IMR-90 (cell line): Measurements from ENCODE around the gene AGBL1. TPM values are rescaled to one million over a fixed set of nuclear protein-coding genes. Genes with fewer than 3 reads are reported as not detected.

Experiments
- ATAC-seq: fragments of 200-7000 bp; cut with Tn5 transposase; 2 replicates; pipeline ENCODE4 v1.9.1; 2020; ENCODE audit warnings: low read depth, mild to moderate bottlenecking, moderate library complexity
- BruUV-seq: library from RNA; stranded (reverse); fragments of 400-500 nt; replicated peaks from 2 replicates; lab custom pipeline; 2021; lab: Mats Ljungman, UMichigan
- CTCF ChIA-PET: fragments of 300-600 bp; formaldehyde crosslinking; extraction: SDS; loops from one replicate; lab custom pipeline; 2021; ENCODE audit warnings: antibody characterized with exemption; lab: Yijun Ruan, JAX
- POLR2A ChIA-PET: fragments of 300-600 bp; sonication (Branson Sonifier 250); formaldehyde crosslinking; loops from one replicate; lab custom pipeline; 2022; ENCODE audit warnings: antibody characterized with exemption; ENCODE audit not compliant: unreplicated experiment; lab: Charles Lee
- DNase-seq: peaks from one replicate; pipeline ENCODE4 v3.0.0; 2013
- H2AFZ ChIP-seq: replicated peaks from 2 replicates; pipeline ENCODE3; 2013; ENCODE audit warnings: low read length, mild to moderate bottlenecking; ENCODE audit not compliant: poor library complexity
- H2AK5ac ChIP-seq: 2 replicates; pipeline ENCODE4 v1.6.1; 2013; ENCODE audit warnings: low read depth, low read length, inconsistent platforms
- H2AK9ac ChIP-seq: replicated peaks from 2 replicates; pipeline ENCODE3; 2013; ENCODE audit warnings: mild to moderate bottlenecking, low read depth, low read length, moderate library complexity; ENCODE audit not compliant: poor library complexity
- H2BK120ac ChIP-seq: 2 replicates; pipeline ENCODE4 v1.6.1; 2013; ENCODE audit warnings: low read depth, low read length, inconsistent platforms
- H2BK15ac ChIP-seq: 3 replicates; pipeline ENCODE4 v1.6.1; 2013; ENCODE audit warnings: low read depth, low read length, inconsistent platforms
- H2BK20ac ChIP-seq: 2 replicates; pipeline ENCODE4 v1.6.1; 2013; ENCODE audit warnings: low read depth, mild to moderate bottlenecking, inconsistent platforms, low read length, moderate library complexity
- H2BK5ac ChIP-seq: 2 replicates; pipeline ENCODE4 v1.6.1; 2013; ENCODE audit warnings: mild to moderate bottlenecking, low read depth, low read length, inconsistent platforms; ENCODE audit not compliant: poor library complexity, severe bottlenecking
- H3K14ac ChIP-seq: replicated peaks from 2 replicates; pipeline ENCODE4 v1.6.1; 2013; ENCODE audit warnings: low read depth, low read length, inconsistent platforms
- H3K18ac ChIP-seq: 2 replicates; pipeline ENCODE4 v1.6.1; 2013; ENCODE audit warnings: low read depth, low read length, control low read depth
- H3K23ac ChIP-seq: 2 replicates; pipeline ENCODE4 v1.6.1; 2013; ENCODE audit warnings: low read depth, low read length, inconsistent platforms
- H3K27ac ChIP-seq: 2 replicates; pipeline ENCODE4 v1.5.1; 2013; ENCODE audit warnings: mild to moderate bottlenecking, control low read depth, low read length; ENCODE audit not compliant: insufficient read depth
- H3K27me3 ChIP-seq: 2 replicates; pipeline ENCODE4 v1.6.1; 2013; ENCODE audit warnings: low read length; ENCODE audit not compliant: control insufficient read depth, insufficient read depth
- H3K36me3 ChIP-seq: 2 replicates; pipeline ENCODE4 v1.6.1; 2013; ENCODE audit warnings: low read length, mixed read lengths; ENCODE audit not compliant: control insufficient read depth, insufficient read depth
- H3K4ac ChIP-seq: 2 replicates; pipeline ENCODE4 v1.6.1; 2013; ENCODE audit warnings: low read depth, low read length, inconsistent platforms
- H3K4me1 ChIP-seq: 2 replicates; pipeline ENCODE4 v1.6.1; 2013; ENCODE audit warnings: low read length, mixed read lengths; ENCODE audit not compliant: control insufficient read depth, insufficient read depth
- H3K4me2 ChIP-seq: 2 replicates; pipeline ENCODE4 v1.6.1; 2013; ENCODE audit warnings: low read depth, mild to moderate bottlenecking, control low read depth, low read length, moderate library complexity
- H3K4me3 ChIP-seq: 2 replicates; pipeline ENCODE4 v1.5.1; 2013; ENCODE audit warnings: low read depth, mild to moderate bottlenecking, control low read depth, low read length, moderate library complexity; ENCODE audit not compliant: insufficient read depth
- H3K56ac ChIP-seq: 2 replicates; pipeline ENCODE4 v1.6.1; 2013; ENCODE audit warnings: low read length, inconsistent platforms; ENCODE audit not compliant: insufficient read depth; ENCODE audit errors: extremely low read depth
- H3K79me1 ChIP-seq, 2 experiments: 2 replicates each; pipeline ENCODE4 v1.6.1; 2013; ENCODE audit warnings: low read length in 2 of 2, inconsistent platforms in 1 of 2, low read depth in 1 of 2
- H3K9ac ChIP-seq: 2 replicates; pipeline ENCODE4 v1.6.1; 2013; ENCODE audit warnings: low read depth, low read length, control low read depth
- H3K9me1 ChIP-seq: 2 replicates; pipeline ENCODE4 v1.6.1; 2013; ENCODE audit warnings: low read length, inconsistent platforms; ENCODE audit not compliant: insufficient read depth
- H3K9me3 ChIP-seq: 2 replicates; pipeline ENCODE4 v1.6.1; 2013; ENCODE audit warnings: low read length; ENCODE audit not compliant: control insufficient read depth, insufficient read depth
- H4K20me1 ChIP-seq: 2 replicates; pipeline ENCODE4 v1.6.1; 2013; ENCODE audit warnings: low read length, inconsistent platforms; ENCODE audit not compliant: insufficient read depth
- H4K5ac ChIP-seq: 2 replicates; pipeline ENCODE4 v1.6.1; 2013; ENCODE audit warnings: mild to moderate bottlenecking, low read depth, low read length, control low read depth
- H4K8ac ChIP-seq, 2 experiments: 2 replicates each; pipeline ENCODE4 v1.6.1; 2013; ENCODE audit warnings: low read depth in 2 of 2, low read length in 2 of 2, control low read depth in 1 of 2, inconsistent platforms in 1 of 2
- H4K91ac ChIP-seq: 2 replicates; pipeline ENCODE4 v1.6.1; 2013; ENCODE audit warnings: low read depth, low read length, inconsistent platforms; ENCODE audit not compliant: insufficient read depth
- CHD1 ChIP-seq: IDR thresholded peaks from 2 replicates; pipeline ENCODE4 v1.6.1; 2012; ENCODE audit warnings: low read depth, low read length, improper control_type of control experiment
- FOS ChIP-seq: fragments of 150-350 bp; IDR thresholded peaks from 2 replicates; pipeline ENCODE4 v1.6.1; 2016; ENCODE audit warnings: low read depth, low read length
- MAFK ChIP-seq: IDR thresholded peaks from 2 replicates; pipeline ENCODE4 v1.6.1; 2012; ENCODE audit warnings: low read depth, low read length, improper control_type of control experiment
- MAZ ChIP-seq: IDR thresholded peaks from 2 replicates; pipeline ENCODE4 v1.6.1; 2012; ENCODE audit warnings: low read depth, mild to moderate bottlenecking, low read length, improper control_type of control experiment, moderate library complexity, borderline replicate concordance
- MXI1 ChIP-seq: IDR thresholded peaks from 2 replicates; pipeline ENCODE4 v1.6.1; 2012; ENCODE audit warnings: low read depth, mild to moderate bottlenecking, low read length, moderate library complexity, borderline replicate concordance
- RCOR1 ChIP-seq: IDR thresholded peaks from 2 replicates; pipeline ENCODE4 v1.6.1; 2012; ENCODE audit warnings: mild to moderate bottlenecking, low read length, improper control_type of control experiment; ENCODE audit not compliant: insufficient replicate concordance
- SMC3 ChIP-seq: fragments of 150-350 bp; IDR thresholded peaks from 2 replicates; pipeline ENCODE4 v1.6.1; 2016; ENCODE audit warnings: low read depth, mild to moderate bottlenecking, antibody characterized with exemption, low read length, moderate library complexity
- WGBS, 2 experiments: methylation state at CpG; one replicate each; pipeline versions ENCODE4 v1.1.5 to v1.1.7; 2013; ENCODE audit warnings: missing lambda C conversion rate in 2 of 2; ENCODE audit not compliant: insufficient read length in 1 of 2; ENCODE audit errors: extremely low coverage in 2 of 2; 5-methylcytosine and 5-hydroxymethylcytosine counted together
- dilution Hi-C: fragments of 300-500 bp; cut with HindIII; formaldehyde crosslinking; loops from one replicate; pipeline ENCODE4 v1.14.3; 2018; ENCODE audit warnings: low sequenced_read_pairs; ENCODE audit not compliant: unreplicated experiment
- in situ Hi-C: fragments of 300-500 bp; cut with MboI; formaldehyde crosslinking; loops from 3 replicates; pipeline ENCODE4 v1.14.3; 2019; ENCODE audit warnings: low sequenced_read_pairs, inconsistent platforms, mixed read lengths
- intact Hi-C: fragments of 100-400 bp; cut with micrococcal nuclease; formaldehyde crosslinking; loops from 2 replicates; pipeline ENCODE4 v1.10.0; 2022
- polyA plus RNA-seq, 3 experiments: library from polyadenylated mRNA; depleted of rRNA; stranded (reverse); fragments of >200 nt; gene quantifications; 2 replicates each; pipeline ENCODE4 v1.2.3, GENCODE V29; 2012; ENCODE audit warnings: low replicate concordance in 1 of 3
- total RNA-seq: library from RNA; depleted of rRNA; stranded (reverse); fragments of >200 nt; gene quantifications from 2 replicates; pipeline ENCODE4 v1.2.3, GENCODE V29; 2012
- TF ChIP-seq, protein P1 (sequence below): conservative IDR thresholded peaks from 2 replicates; pipeline ENCODE4 v1.5.1; 2012; ENCODE audit warnings: mild to moderate bottlenecking, low read depth, low read length, improper control_type of control experiment

AGBL1 gene
- total and polyA plus RNA-seq, 2 of the 4 experiments (the other 2 are of a cell fraction): not detected

DNA sequence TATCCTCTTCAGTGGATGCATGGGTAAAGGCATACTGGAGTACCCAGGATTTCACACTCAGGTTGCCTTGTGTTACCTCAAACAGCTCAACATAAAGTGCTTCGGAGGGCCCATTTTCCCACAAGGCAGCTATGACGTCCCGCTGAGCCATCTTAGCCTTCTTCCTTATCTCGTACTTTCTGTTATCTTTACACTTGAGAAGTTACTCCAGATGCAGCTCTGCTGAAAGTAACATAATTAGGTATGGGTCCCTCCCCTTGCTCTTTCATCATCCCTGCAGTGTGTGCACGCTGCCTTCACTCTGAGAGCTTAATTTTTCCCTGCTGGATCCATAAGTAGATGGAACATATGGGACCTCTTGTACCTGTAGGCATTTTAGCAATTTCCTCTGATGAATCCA lies 410.3 kb downstream of the AGBL1 start:
- ChIA-PET CTCF (no interaction called here), POLR2A (no interaction called here)
- Histone ChIP-seq H2BK20ac (no peak overlapping the region), H3K4me2 (no peak overlapping the region), H4K8ac (no peak overlapping the region), H4K91ac (no peak overlapping the region), H2AK5ac (no peak overlapping the region), H3K9me3 (peaks cover 23% of the 10 kb centered on the region), H3K9ac (no peak overlapping the region), H3K9me1 (no peaks in the 10 kb centered on the region), H2BK120ac (no peak overlapping the region), H3K36me3 (no peaks in the 10 kb centered on the region), H2BK5ac (no peak overlapping the region), H3K14ac (no peak overlapping the region), H3K79me1 (no peaks in the 10 kb centered on the region), H3K56ac (no peak overlapping the region), H3K4me3 (no peak overlapping the region), H3K27me3 (no peaks in the 10 kb centered on the region), H3K4ac (no peak overlapping the region), H2AFZ (no peak overlapping the region), H3K27ac (no peak overlapping the region), H4K5ac (no peak overlapping the region), H2AK9ac (no peak overlapping the region), H3K23ac (no peak overlapping the region), H3K4me1 (no peaks in the 10 kb centered on the region), H3K18ac (no peak overlapping the region), H4K20me1 (no peaks in the 10 kb centered on the region), H2BK15ac (no peak overlapping the region)
- ATAC-seq (no peak), DNase-seq (no peak)
- TF ChIP-seq FOS (no peak), CHD1 (no peak), SMC3 (no peak), RCOR1 (no peak), MXI1 (no peak), MAZ (no peak), MAFK (no peak)
- TF ChIP-seq, protein P1, sequence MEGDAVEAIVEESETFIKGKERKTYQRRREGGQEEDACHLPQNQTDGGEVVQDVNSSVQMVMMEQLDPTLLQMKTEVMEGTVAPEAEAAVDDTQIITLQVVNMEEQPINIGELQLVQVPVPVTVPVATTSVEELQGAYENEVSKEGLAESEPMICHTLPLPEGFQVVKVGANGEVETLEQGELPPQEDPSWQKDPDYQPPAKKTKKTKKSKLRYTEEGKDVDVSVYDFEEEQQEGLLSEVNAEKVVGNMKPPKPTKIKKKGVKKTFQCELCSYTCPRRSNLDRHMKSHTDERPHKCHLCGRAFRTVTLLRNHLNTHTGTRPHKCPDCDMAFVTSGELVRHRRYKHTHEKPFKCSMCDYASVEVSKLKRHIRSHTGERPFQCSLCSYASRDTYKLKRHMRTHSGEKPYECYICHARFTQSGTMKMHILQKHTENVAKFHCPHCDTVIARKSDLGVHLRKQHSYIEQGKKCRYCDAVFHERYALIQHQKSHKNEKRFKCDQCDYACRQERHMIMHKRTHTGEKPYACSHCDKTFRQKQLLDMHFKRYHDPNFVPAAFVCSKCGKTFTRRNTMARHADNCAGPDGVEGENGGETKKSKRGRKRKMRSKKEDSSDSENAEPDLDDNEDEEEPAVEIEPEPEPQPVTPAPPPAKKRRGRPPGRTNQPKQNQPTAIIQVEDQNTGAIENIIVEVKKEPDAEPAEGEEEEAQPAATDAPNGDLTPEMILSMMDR: no peak
- dilution Hi-C loops (no loop called here), intact Hi-C loops (no loop called here), in situ Hi-C loops (no loop called here)
- no CpG with 5 or more reads among the region's 5 CpGs for WGBS, 2 experiments
- no TSS peak for BruUV-seq
